Nephron (organoid): ENCODE results near the gene HACD3.
A peak's percentile ranks its signal among the peaks of the same experiment; 100 is the strongest.

Experiments
- H3K27ac Mint-ChIP-seq, 3 experiments: 2 replicates each; pipeline ENCODE4 v1.8.0; 2020; ENCODE audit warnings: mixed read lengths in 3 of 3, mild to moderate bottlenecking in 2 of 3, moderate library complexity in 1 of 3
- H3K27me3 Mint-ChIP-seq: 2 replicates; pipeline ENCODE4 v1.8.0; 2021; ENCODE audit warnings: low read depth, mild to moderate bottlenecking, moderate library complexity, mixed read lengths
- H3K36me3 Mint-ChIP-seq: 2 replicates; pipeline ENCODE4 v1.8.0; 2020; ENCODE audit warnings: low read depth, mixed read lengths
- H3K4me1 Mint-ChIP-seq: 2 replicates; pipeline ENCODE4 v1.8.0; 2020; ENCODE audit warnings: mixed read lengths
- H3K4me3 Mint-ChIP-seq, 3 experiments: 2 replicates each; pipeline ENCODE4 v1.8.0; 2020; ENCODE audit warnings: mild to moderate bottlenecking in 3 of 3, mixed read lengths in 3 of 3, moderate library complexity in 2 of 3
- H3K9me3 Mint-ChIP-seq: 2 replicates; pipeline ENCODE4 v1.8.0; 2020; ENCODE audit warnings: mixed read lengths
- CTCF ChIP-seq, 3 experiments: fragments of 200-600 bp; sonication (generic); IDR thresholded peaks; one replicate each; pipeline ENCODE4 v1.5.0; 2021; ENCODE audit warnings: antibody characterized with exemption in 3 of 3; ENCODE audit not compliant: unreplicated experiment in 3 of 3

HACD3 gene

GRCh38 chr15:65618560-65619109 is 88.4 kb downstream of the HACD3 start:
- Mint-ChIP-seq H3K9me3 (no peaks in the 10 kb centered on the region), H3K4me3 (no peak overlapping the region), H3K27ac (no peak overlapping the region), H3K4me1 (peaks cover 4% of the 10 kb centered on the region), H3K36me3 (no peaks in the 10 kb centered on the region), H3K27me3 (no peaks in the 10 kb centered on the region)
- no peak for TF ChIP-seq CTCF (IDR thresholded peaks at IDR 0.05; ENCODE audit: unreplicated experiment in 3 of 3)

GRCh38 chr15:65619626-65620290 is 89.5 kb downstream of the HACD3 start:
- no peak for TF ChIP-seq CTCF (IDR thresholded peaks at IDR 0.05; ENCODE audit: unreplicated experiment in 3 of 3)
- H3K27ac Mint-ChIP-seq = peak overlapping the region in 1 of 3 experiments; percentile 33
- no peaks in the 10 kb centered on the region for H3K9me3 Mint-ChIP-seq
- no peaks in the 10 kb centered on the region for H3K27me3 Mint-ChIP-seq
- H3K4me1 Mint-ChIP-seq = no peaks in the 10 kb centered on the region
- peaks cover 6% of the 10 kb centered on the region for H3K36me3 Mint-ChIP-seq
- no peak overlapping the region for H3K4me3 Mint-ChIP-seq

- no peak overlapping the region for H3K4me3 Mint-ChIP-seq
Measured at GRCh38 chr15:65620833-65621232, 90.6 kb downstream of the HACD3 start.

GRCh38 chr15:65621638-65622037 is 91.4 kb downstream of the HACD3 start, which contains the start of gene SLC24A1:
TSS of gene SLC24A1 (plus strand) at chr15:65621938. CDS start at chr15:65624081, 2,143 bp downstream.
- H3K27me3 Mint-ChIP-seq = peaks cover 3% of the 10 kb centered on the region
- no peak within 1 kb of the TSS for H3K4me3 Mint-ChIP-seq
- peaks cover 11% of the 10 kb centered on the region for H3K36me3 Mint-ChIP-seq
- H3K9me3 Mint-ChIP-seq = no peaks in the 10 kb centered on the region
- TF ChIP-seq CTCF (IDR thresholded peaks at IDR 0.05; ENCODE audit: unreplicated experiment in 3 of 3) = no peak
- no peak within 1 kb of the TSS for H3K27ac Mint-ChIP-seq
- H3K4me1 Mint-ChIP-seq = no peaks in the 10 kb centered on the region

More at GRCh38 chr15:65620833-65621232, 90.6 kb downstream of the HACD3 start:
- H3K9me3 Mint-ChIP-seq = no peaks in the 10 kb centered on the region
- no peak overlapping the region for H3K27ac Mint-ChIP-seq
- H3K27me3 Mint-ChIP-seq = no peaks in the 10 kb centered on the region
- TF ChIP-seq CTCF (IDR thresholded peaks at IDR 0.05; ENCODE audit: unreplicated experiment in 3 of 3) = no peak
- peaks cover 11% of the 10 kb centered on the region for H3K36me3 Mint-ChIP-seq
- no peaks in the 10 kb centered on the region for H3K4me1 Mint-ChIP-seq

GRCh38 chr15:65623103-65623502 is 92.8 kb downstream of the HACD3 start:
- Mint-ChIP-seq H3K27ac (no peak overlapping the region), H3K4me1 (no peaks in the 10 kb centered on the region), H3K9me3 (no peaks in the 10 kb centered on the region), H3K36me3 (peaks cover 11% of the 10 kb centered on the region), H3K4me3 (no peak overlapping the region), H3K27me3 (peaks cover 3% of the 10 kb centered on the region)
- no peak for TF ChIP-seq CTCF (IDR thresholded peaks at IDR 0.05; ENCODE audit: unreplicated experiment in 3 of 3)

- no peaks in the 10 kb centered on the region for H3K4me1 Mint-ChIP-seq
- peaks cover 3% of the 10 kb centered on the region for H3K27me3 Mint-ChIP-seq
- TF ChIP-seq CTCF (IDR thresholded peaks at IDR 0.05; ENCODE audit: unreplicated experiment in 3 of 3) = no peak
- H3K4me3 Mint-ChIP-seq = no peak overlapping the region
- H3K9me3 Mint-ChIP-seq = no peaks in the 10 kb centered on the region
- H3K27ac Mint-ChIP-seq = no peak overlapping the region
- H3K36me3 Mint-ChIP-seq = peaks cover 11% of the 10 kb centered on the region
Measured at GRCh38 chr15:65626856-65627255, 96.6 kb downstream of the HACD3 start.
